Stimulated activated effector memory CD8-positive, alpha-beta T cell treated with anti-CD3 and anti-CD28 coated beads, Interleukin-12 subunit alpha, Interleukin-12 subunit beta, amount 100 ng/mL, for 72 hours (primary cell): Measurements from ENCODE around the gene OSBPL10.
"Not testable (repeated sequence)": the region's sequence is repeated elsewhere in the genome, so short reads cannot be mapped to it uniquely, and the experiment has no call there.

ENCODE experiments used
- ATAC-seq: fragments of 150-1000 bp; cut with Tn5 transposase; 2 replicates; pipeline ENCODE4 v1.10.0; 2021
- DNase-seq, 2 donors: peaks; one replicate each; pipeline ENCODE4 v3.0.0; 2021 to 2022; ENCODE audit warnings: low spot score in 2 of 2
- H3K27ac Mint-ChIP-seq: one replicate; pipeline ENCODE4 v1.8.0; 2022; ENCODE audit warnings: mild to moderate bottlenecking, mixed read lengths
- H3K36me3 Mint-ChIP-seq: one replicate; pipeline ENCODE4 v1.8.0; 2022; ENCODE audit warnings: mild to moderate bottlenecking, mixed read lengths
- H3K4me1 Mint-ChIP-seq: one replicate; pipeline ENCODE4 v1.8.0; 2022; ENCODE audit warnings: mixed read lengths
- H3K4me3 Mint-ChIP-seq: one replicate; pipeline ENCODE4 v1.8.0; 2022; ENCODE audit warnings: mild to moderate bottlenecking, mixed read lengths
- H3K9me3 Mint-ChIP-seq: one replicate; pipeline ENCODE4 v1.8.0; 2022; ENCODE audit warnings: mixed read lengths

OSBPL10 gene

DNA sequence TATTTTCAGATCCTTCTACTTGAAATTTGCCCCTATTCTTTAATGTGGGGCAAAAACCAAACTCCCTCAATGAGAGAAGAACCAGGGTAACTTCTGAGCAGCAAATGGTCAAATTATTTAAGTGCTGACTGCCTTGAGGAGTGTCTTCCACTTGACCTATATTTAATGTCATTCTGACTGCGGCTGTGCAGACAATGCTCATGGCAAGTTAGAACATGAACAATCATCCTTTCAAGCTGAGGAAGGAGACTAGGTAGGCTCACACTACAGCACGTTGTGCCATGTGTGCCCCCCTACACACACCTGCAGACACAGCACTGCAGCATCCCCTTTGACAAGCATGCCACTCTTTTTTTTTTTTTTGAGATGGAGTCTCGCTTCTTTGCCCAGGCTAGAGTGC is 98.2 kb downstream of the OSBPL10 start:
- Mint-ChIP-seq H3K4me1 (no peaks in the 10 kb centered on the region), H3K27ac (no peak overlapping the region), H3K9me3 (no peaks in the 10 kb centered on the region), H3K36me3 (no peaks in the 10 kb centered on the region), H3K4me3 (no peak overlapping the region)
- no peak for DNase-seq
- no peak for ATAC-seq

DNA sequence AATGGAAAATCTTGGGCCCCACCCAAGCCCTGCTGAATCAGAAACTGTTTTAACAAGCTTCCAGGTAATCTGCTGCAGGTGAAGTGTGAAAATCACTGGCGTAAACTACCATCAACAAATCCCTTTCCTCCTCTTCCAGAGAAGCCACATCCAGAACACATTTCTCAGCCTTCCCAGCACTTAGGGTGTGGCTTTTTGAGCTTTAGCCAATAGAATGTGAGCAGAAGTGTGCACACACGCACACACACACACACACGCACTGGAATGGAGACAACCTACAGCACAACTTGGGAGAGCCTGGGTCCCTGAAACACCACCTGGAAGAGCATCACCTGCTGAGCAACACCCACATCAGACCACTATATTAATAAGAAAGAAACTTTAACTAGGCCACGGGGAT is 98.6 kb downstream of the OSBPL10 start:
- Mint-ChIP-seq H3K4me1 (no peaks in the 10 kb centered on the region), H3K4me3 (no peak overlapping the region), H3K9me3 (no peaks in the 10 kb centered on the region), H3K36me3 (no peaks in the 10 kb centered on the region), H3K27ac (no peak overlapping the region)
- ATAC-seq (no peak), DNase-seq (no peak)

DNA sequence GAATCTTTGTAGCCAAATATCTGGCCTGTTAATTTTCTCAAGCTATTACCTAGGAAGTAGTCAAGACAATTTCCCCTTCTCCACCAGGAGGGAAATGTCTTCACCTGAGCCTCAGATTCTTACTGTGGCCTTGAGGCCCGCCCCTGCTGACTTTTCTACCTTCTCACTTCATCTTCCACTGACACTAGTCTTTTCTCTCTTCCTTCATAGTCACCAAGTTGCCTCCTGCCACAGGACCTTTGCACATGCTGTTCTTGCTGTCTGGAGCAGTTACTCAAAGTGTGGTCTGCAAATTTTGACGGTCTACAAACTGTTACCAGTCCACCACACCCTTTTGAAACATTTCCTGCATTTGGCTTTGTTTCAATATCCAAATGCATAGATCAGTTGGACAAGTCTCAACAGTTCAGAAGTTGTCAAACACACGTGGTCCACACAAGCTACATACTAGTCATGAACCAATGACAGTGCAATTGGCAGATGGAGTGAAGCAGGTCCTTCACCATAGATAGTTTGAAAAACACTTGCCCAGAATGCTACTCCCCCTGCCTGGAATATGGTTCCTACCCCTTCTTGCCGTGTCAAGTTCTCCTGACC is 100.5 kb downstream of the OSBPL10 start:
- Mint-ChIP-seq H3K27ac (no peak overlapping the region), H3K9me3 (no peaks in the 10 kb centered on the region), H3K4me1 (no peaks in the 10 kb centered on the region), H3K36me3 (no peaks in the 10 kb centered on the region), H3K4me3 (no peak overlapping the region)
- DNase-seq (no peak), ATAC-seq (no peak)

DNA sequence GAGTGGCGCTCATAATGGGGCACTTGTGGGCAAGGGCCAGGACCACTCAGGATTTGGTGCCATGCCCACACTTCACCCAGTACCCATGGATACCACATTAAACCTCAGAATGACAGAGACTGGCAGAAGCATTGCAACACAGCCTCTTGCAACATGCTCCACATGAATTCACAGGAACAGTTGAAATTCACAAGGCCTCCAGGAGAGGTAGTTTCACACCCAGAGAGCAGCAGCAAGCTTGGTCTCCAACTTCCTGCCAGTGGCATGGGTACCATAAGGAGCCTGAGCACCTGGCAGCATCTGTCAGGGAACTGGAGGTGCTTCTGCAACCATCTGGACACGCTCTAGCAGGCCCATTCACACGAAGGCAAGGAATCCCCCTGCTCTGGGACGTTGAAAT is 101.0 kb downstream of the OSBPL10 start:
- Mint-ChIP-seq H3K4me1 (no peaks in the 10 kb centered on the region), H3K27ac (no peak overlapping the region), H3K36me3 (no peaks in the 10 kb centered on the region), H3K9me3 (no peaks in the 10 kb centered on the region), H3K4me3 (no peak overlapping the region)
- no peak for DNase-seq
- no peak for ATAC-seq

DNA sequence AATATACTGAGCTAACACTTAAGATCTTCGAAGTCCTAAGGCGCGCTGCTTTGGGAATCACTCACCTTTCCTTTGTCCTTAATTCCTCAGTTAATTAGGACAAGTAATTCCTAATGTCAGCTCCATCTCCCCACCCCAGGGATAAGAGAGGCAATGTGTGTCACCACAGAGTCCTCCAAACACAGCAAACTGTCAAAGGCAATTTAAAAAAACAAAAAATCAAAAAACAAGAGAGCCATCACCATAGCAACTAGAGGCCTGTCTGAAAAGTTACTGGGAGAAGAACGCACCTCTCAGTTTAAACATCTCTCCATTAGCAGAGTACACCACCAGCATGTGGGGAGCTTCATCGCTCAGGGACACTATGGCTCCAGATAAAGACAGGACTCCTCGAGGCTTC is 101.7 kb downstream of the OSBPL10 start:
- no peaks in the 10 kb centered on the region for H3K4me1 Mint-ChIP-seq
- no peaks in the 10 kb centered on the region for H3K36me3 Mint-ChIP-seq
- ATAC-seq (no peak), DNase-seq (no peak)
- H3K4me3 Mint-ChIP-seq: no peak overlapping the region
- H3K9me3 Mint-ChIP-seq: no peaks in the 10 kb centered on the region
- no peak overlapping the region for H3K27ac Mint-ChIP-seq

DNA sequence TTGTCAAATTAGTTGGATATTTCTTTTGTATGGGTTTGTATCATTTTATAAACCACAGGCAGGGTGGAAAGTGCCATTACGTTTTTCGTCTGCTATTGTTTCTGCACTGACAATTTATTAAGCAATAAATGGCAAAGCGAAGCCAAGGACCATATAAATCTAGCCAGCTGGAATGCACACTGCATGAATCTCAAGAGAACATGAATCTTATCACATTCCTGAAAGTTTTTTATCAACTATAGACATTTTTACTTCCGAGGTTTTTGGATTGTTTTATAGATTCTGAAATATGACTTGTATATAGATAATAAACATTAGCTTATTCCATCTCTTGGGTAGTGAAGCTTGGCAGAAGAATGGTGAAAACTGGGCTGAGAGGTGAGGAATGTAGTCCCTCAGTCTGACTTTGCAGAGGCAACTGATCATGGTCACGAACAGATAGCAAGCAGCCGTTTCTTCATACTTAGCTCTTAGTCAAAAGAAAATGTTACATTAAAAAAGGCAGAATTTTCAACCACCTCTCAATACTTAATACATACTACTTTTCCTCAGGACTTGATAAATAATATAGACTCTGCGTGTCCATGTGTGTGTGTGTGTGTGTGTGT is 102.7 kb downstream of the OSBPL10 start:
- no peak for DNase-seq
- Mint-ChIP-seq H3K27ac (no peak overlapping the region), H3K4me1 (no peaks in the 10 kb centered on the region), H3K9me3 (no peaks in the 10 kb centered on the region), H3K4me3 (no peak overlapping the region), H3K36me3 (no peaks in the 10 kb centered on the region)
- ATAC-seq: no peak

DNA sequence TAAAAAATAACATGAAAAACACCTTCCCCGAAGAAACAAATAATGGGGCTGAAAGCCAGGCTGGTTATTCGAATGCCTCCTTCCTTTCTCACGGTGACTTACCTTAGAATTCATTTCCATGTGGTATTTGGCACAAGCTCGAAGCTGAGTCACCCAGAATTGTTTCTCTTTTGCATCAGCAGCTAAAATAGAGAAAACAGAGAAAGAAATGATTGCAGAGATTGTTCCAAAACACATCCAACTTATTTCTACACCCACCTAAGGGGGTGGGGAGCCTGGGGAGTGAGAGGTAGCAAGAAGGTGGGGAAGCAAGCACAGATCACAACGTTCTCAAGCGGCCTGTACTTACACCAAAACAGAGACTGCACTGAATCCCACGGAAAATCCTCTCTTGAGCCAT is 104.7 kb downstream of the OSBPL10 start:
- Mint-ChIP-seq H3K4me3 (no peak overlapping the region), H3K9me3 (no peaks in the 10 kb centered on the region), H3K36me3 (no peaks in the 10 kb centered on the region), H3K4me1 (no peaks in the 10 kb centered on the region), H3K27ac (no peak overlapping the region)
- DNase-seq (no peak), ATAC-seq (no peak)

DNA sequence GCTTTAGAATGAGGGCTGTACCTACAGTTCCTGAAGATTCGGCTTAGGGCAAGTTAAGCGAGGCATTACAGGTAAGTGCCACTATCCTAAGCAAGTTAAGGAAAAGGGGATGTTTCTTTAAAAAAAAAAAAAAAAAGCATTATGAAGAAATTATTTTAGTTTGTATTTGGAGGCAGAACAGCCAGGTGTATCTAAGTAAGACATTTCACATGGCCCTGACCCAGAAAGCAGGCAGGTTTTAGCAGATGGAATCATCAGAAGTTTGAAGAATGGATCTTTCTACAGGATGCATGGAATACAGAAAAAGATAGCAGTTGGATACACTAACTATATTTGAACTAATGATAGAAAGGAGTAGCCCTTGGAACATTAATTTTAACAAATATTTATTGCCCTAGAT is 105.6 kb downstream of the OSBPL10 start:
- H3K4me1 Mint-ChIP-seq: no peaks in the 10 kb centered on the region
- DNase-seq: no peak
- H3K27ac Mint-ChIP-seq: no peak overlapping the region
- no peak overlapping the region for H3K4me3 Mint-ChIP-seq
- no peaks in the 10 kb centered on the region for H3K36me3 Mint-ChIP-seq
- no peaks in the 10 kb centered on the region for H3K9me3 Mint-ChIP-seq
- no peak for ATAC-seq

DNA sequence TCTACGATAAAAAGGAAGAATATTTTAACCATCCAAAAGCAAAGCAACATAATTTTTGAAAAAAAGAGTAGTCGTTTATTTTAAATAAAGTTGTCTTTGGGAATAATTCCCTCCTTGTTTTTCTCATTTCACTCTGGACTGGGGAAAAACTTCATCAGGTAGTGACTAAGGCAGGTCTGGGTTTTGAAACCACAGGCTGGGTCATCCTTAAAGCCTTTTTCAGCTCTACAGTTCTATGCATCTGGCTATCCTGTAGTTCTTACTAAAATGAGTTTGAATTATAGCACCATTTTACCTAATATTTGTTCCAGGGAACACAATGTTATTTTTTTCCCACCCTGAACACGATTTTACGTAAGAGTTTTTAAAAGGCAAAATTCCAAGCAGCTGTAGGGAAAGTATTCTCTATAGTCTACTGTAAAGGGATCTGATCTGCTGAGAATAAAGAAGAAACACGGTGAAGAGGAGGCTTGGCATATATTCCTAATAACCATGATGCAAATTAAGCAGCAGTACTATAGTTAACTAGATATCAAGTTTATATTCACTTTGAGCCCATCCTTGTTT is 107.7 kb downstream of the OSBPL10 start:
- H3K4me3 Mint-ChIP-seq: no peak overlapping the region
- ATAC-seq (no peak), DNase-seq (no peak)
- H3K9me3 Mint-ChIP-seq: no peaks in the 10 kb centered on the region
- H3K4me1 Mint-ChIP-seq: no peaks in the 10 kb centered on the region
- H3K27ac Mint-ChIP-seq: no peak overlapping the region
- H3K36me3 Mint-ChIP-seq: no peaks in the 10 kb centered on the region

DNA sequence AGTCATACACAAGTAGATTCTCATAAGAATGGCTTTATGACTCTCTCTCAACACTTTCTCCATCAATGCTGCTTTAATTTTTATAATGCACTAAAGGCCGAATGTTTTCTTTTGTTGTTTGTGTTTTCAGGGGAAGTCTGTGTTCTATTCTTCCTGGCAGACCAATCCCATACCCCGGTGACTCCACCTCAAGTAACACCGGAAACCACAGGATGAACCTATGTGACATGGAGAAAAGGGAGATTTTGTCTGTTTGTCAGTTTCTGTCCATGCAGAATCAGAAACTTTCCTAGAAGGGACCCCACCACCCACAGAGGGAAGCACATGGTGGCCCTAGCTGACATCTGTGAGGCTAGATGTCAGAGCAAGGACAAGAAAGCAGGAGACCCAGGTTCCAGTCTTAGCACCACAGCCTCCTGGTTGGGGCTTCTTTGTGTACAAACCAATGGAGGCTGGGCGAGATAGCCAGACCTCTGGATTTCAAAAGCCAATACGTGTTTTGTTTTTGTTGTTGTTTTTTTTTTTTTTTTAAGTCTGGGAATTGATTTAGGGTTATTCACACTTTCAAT is 109.0 kb downstream of the OSBPL10 start:
- H3K27ac Mint-ChIP-seq: no peak overlapping the region
- DNase-seq (no peak), ATAC-seq (no peak)
- H3K4me3 Mint-ChIP-seq: no peak overlapping the region
- no peaks in the 10 kb centered on the region for H3K36me3 Mint-ChIP-seq
- H3K9me3 Mint-ChIP-seq: no peaks in the 10 kb centered on the region
- no peaks in the 10 kb centered on the region for H3K4me1 Mint-ChIP-seq

DNA sequence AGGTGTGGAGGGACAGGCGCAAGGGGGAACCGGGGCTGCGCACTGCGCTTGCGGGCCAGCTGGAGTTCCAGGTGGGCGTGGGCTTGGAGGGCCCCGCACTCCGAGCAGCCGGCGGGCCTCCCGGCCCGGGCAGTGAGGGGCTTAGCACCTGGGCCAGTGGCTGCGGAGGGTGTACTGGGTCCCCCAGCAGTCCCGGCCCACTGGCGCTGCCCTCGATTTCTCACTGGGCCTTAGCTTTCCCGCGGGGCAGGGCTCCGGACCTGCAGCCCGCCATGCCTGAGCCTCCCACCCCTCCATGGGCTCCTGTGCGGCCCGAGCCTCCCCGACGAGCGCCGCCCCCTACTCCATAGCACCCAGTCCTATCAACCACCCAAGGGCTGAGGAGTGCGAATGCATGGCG is 111.0 kb downstream of the OSBPL10 start:
- DNase-seq: not testable (repeated sequence)

DNA sequence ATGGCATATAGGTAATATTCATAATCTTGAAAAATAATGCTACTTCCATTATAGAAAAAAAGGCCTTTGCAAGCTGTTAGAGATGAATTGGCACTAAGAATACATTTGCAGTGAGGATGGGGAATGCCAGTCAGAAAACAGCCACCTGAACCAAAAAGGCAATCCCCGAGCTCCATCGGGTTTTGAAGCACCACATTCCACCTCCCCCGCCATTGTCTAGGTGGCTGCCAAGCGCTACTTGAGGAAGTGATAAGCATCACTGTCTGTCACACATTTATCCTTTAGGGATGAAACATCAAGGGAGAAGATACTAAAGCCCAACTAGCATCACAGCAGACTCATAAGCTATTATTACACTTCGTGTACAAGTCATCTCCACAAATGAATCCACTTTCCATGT is 112.8 kb downstream of the OSBPL10 start:
- H3K36me3 Mint-ChIP-seq: no peaks in the 10 kb centered on the region
- no peak overlapping the region for H3K4me3 Mint-ChIP-seq
- ATAC-seq: no peak
- no peak for DNase-seq
- H3K9me3 Mint-ChIP-seq: no peaks in the 10 kb centered on the region
- no peak overlapping the region for H3K27ac Mint-ChIP-seq
- no peaks in the 10 kb centered on the region for H3K4me1 Mint-ChIP-seq

More for the DNA sequence above, 111.0 kb downstream of the OSBPL10 start:
- not testable (repeated sequence) for H3K4me3 Mint-ChIP-seq, H3K4me1 Mint-ChIP-seq, ATAC-seq, H3K9me3 Mint-ChIP-seq, H3K27ac Mint-ChIP-seq, H3K36me3 Mint-ChIP-seq

DNA sequence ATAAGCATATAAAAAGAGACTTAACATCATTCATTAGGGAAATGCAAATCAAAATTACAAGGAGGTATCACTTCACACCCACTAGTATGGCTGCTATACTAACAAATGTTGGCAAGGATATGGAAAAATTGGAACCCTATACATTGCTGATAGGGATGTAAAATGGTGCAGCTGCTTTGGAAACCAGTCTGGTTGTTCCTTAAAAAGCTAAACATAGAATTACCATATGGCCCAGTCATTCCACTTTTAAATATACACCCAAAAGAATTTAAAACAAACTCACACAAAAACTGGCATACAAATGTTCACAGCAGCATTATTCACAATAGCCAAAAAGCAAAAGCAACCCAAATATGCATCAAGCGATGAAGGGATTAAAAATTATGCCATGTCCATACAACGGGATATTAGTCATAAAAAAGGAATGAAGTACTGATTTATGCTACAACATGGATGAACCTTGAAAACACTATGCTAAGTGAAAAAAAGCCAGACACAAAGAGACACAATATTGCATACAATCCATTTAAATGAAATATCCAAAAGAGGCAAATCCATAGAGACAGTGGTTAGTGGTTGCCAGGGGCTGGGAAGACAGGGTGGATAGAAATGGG is 118.3 kb downstream of the OSBPL10 start:
- Mint-ChIP-seq H3K36me3 (no peaks in the 10 kb centered on the region), H3K27ac (no peak overlapping the region), H3K9me3 (no peaks in the 10 kb centered on the region), H3K4me1 (no peaks in the 10 kb centered on the region), H3K4me3 (no peak overlapping the region)
- DNase-seq (no peak), ATAC-seq (no peak)

DNA sequence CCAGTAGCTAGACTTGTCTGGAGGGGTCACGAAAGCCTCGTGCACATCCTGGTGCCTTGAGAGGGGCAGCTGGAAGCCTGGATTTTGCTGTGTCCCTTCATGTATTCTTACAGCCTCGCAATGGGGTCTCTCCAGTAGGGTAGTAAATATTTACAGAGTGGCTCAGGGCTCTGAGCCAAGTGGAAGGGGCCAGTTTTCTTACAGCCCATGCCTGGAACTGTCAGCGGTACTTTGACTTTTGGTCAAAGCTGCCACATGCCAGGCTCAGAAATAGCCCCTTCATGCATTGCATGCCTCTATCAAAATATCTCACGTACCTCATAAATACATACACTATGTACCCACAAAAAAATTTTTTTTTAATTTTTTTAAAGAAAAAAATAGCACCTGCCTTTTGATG is 119.2 kb downstream of the OSBPL10 start:
- no peak overlapping the region for H3K27ac Mint-ChIP-seq
- H3K4me1 Mint-ChIP-seq: no peaks in the 10 kb centered on the region
- no peak for DNase-seq

DNA sequence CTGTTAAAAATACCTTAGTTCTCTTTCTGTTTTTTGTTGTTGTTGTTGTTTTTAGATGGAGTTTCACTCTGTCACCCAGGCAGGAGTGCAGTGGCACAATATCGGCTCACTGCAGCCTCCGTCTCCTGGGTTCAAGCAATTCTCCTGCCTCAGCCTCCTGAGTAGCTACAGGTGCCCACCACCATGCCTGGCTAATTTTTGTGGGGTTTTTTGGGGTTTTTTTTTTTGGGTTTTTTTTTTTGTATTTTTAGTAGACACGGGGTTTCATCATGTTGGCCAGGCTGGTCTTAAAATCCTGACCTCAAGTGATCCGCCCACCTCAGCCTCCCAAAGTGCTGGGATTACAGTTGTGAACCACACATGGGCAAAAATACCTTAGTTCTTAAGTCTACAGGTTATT is 120.4 kb downstream of the OSBPL10 start:
- H3K4me3 Mint-ChIP-seq, ATAC-seq, H3K9me3 Mint-ChIP-seq, H3K27ac Mint-ChIP-seq, H3K4me1 Mint-ChIP-seq, H3K36me3 Mint-ChIP-seq, DNase-seq: not testable (repeated sequence)

More for the DNA sequence above, 119.2 kb downstream of the OSBPL10 start:
- H3K4me3 Mint-ChIP-seq: no peak overlapping the region
- ATAC-seq: no peak
- no peaks in the 10 kb centered on the region for H3K9me3 Mint-ChIP-seq
- H3K36me3 Mint-ChIP-seq: no peaks in the 10 kb centered on the region

DNA sequence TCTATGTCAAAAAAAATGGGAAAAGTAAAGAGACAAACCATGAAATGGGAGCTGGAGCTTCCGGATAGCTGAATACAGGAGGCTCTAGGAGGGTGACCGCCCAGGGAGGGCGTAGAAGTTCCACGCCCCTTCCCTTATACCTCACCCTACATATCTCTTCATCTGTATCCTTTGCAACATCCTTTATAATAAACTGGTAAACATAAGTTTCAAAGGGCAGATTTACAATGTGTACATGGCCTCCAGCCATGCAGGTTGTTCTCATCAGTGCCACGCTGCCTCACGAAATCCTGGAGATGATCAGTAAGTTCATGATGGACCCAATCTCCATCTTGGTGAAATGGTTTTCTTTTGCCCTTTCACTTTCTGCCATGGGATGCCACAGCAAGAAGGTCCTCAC is 121.8 kb downstream of the OSBPL10 start:
- no peak overlapping the region for H3K27ac Mint-ChIP-seq
- no peak overlapping the region for H3K4me3 Mint-ChIP-seq
- no peaks in the 10 kb centered on the region for H3K9me3 Mint-ChIP-seq
- ATAC-seq (no peak), DNase-seq (no peak)
- no peaks in the 10 kb centered on the region for H3K36me3 Mint-ChIP-seq
- no peaks in the 10 kb centered on the region for H3K4me1 Mint-ChIP-seq
